Activated CD8-positive, alpha-beta T cell treated with anti-CD3 and anti-CD28 coated beads for 36 hours (primary cell): ENCODE results near the gene UPF1. TPM values are rescaled to one million over a fixed set of nuclear protein-coding genes. Genes with fewer than 3 reads are reported as not detected.

ENCODE experiments used
- ATAC-seq: fragments of 200-7000 bp; cut with Tn5 transposase; one replicate; pipeline ENCODE4 v1.10.0; 2021; ENCODE audit warnings: mild to moderate bottlenecking, moderate library complexity
- CTCF ChIA-PET: fragments of 350-600 bp; sonication (Branson Sonifier 250); formaldehyde crosslinking; loops from one replicate; lab custom pipeline; 2021; ENCODE audit warnings: antibody characterized with exemption; lab: Charles Lee
- POLR2A ChIA-PET: fragments of 350-600 bp; sonication (Branson Sonifier 250); formaldehyde crosslinking; loops from one replicate; lab custom pipeline; 2021; ENCODE audit warnings: antibody characterized with exemption; lab: Charles Lee
- DNase-seq: peaks from one replicate; pipeline ENCODE4 v3.0.0-alpha.2; 2020
- H3K27ac Mint-ChIP-seq: one replicate; pipeline ENCODE4 v1.8.0; 2021; ENCODE audit warnings: mild to moderate bottlenecking, mixed read lengths
- H3K27me3 Mint-ChIP-seq: one replicate; pipeline ENCODE4 v1.8.0; 2021; ENCODE audit warnings: mixed read lengths
- H3K36me3 Mint-ChIP-seq: one replicate; pipeline ENCODE4 v1.8.0; 2021; ENCODE audit warnings: low read depth, mixed read lengths
- H3K4me1 Mint-ChIP-seq: one replicate; pipeline ENCODE4 v1.8.0; 2021; ENCODE audit warnings: low read depth, mixed read lengths
- H3K4me3 Mint-ChIP-seq: one replicate; pipeline ENCODE4 v1.8.0; 2021; ENCODE audit warnings: mild to moderate bottlenecking, moderate library complexity, mixed read lengths
- H3K9me3 Mint-ChIP-seq: one replicate; pipeline ENCODE4 v1.8.0; 2021; ENCODE audit warnings: mixed read lengths
- CTCF ChIP-seq: fragments of 200-600 bp; IDR thresholded peaks from one replicate; pipeline ENCODE4 v1.8.0; 2022; ENCODE audit warnings: antibody characterized with exemption, mild to moderate bottlenecking
- intact Hi-C: fragments of 100-400 bp; cut with micrococcal nuclease; formaldehyde crosslinking; loops from one replicate; pipeline ENCODE4 v1.10.0; 2022
- total RNA-seq, 2 experiments: library from RNA; stranded (reverse); gene quantifications; one replicate each; pipeline ENCODE4 v1.2.3, GENCODE V29; 2021

UPF1 gene
- total RNA-seq, 2 experiments from 2014 or later = 75.9 to 87.6 TPM

- POLR2A ChIA-PET = interaction anchor here (1.2 kb wide), 1 partner anchor 28 kb away, joined by 3 read pairs; no protein-coding TSS in a partner anchor
- CTCF ChIA-PET = interaction anchor here (6.0 kb wide), 1 partner anchor 13 kb away, joined by 35 read pairs; no protein-coding TSS in a partner anchor
- Mint-ChIP-seq H3K9me3 (no peaks in the 10 kb centered on the region), H3K27ac (no peak overlapping the region), H3K36me3 (peaks cover 50% of the 10 kb centered on the region), H3K4me1 (no peaks in the 10 kb centered on the region), H3K4me3 (no peak overlapping the region), H3K27me3 (no peaks in the 10 kb centered on the region)
- intact Hi-C loops = no loop called here
- no peak for ATAC-seq
- no peak for DNase-seq
- TF ChIP-seq CTCF = no peak
Observed at GRCh38 chr19:18859676-18860301, 28.0 kb downstream of the UPF1 start.

GRCh38 chr19:18860302-18860700 lies 28.5 kb downstream of the UPF1 start:
- intact Hi-C loops = no loop called here
- ATAC-seq = no peak
- ChIA-PET CTCF (interaction anchor here (1.0 to 6.0 kb wide), 2 partner anchors 13 to 15 kb away, joined by 3 to 35 read pairs; no protein-coding TSS in a partner anchor), POLR2A (no interaction called here)
- Mint-ChIP-seq H3K27me3 (no peaks in the 10 kb centered on the region), H3K27ac (no peak overlapping the region), H3K36me3 (peaks cover 52% of the 10 kb centered on the region), H3K4me3 (no peak overlapping the region), H3K4me1 (no peaks in the 10 kb centered on the region), H3K9me3 (no peaks in the 10 kb centered on the region)
- no peak for TF ChIP-seq CTCF
- DNase-seq = no peak

- CTCF ChIA-PET = interaction anchor here (1.0 kb wide), 1 partner anchor 14 kb away, joined by 3 read pairs; no protein-coding TSS in a partner anchor
- Mint-ChIP-seq H3K9me3 (no peaks in the 10 kb centered on the region), H3K4me1 (no peaks in the 10 kb centered on the region), H3K36me3 (peaks cover 52% of the 10 kb centered on the region), H3K27ac (no peak overlapping the region), H3K27me3 (no peaks in the 10 kb centered on the region), H3K4me3 (no peak overlapping the region)
- TF ChIP-seq CTCF = no peak
- ATAC-seq (no peak), DNase-seq (no peak)
- POLR2A ChIA-PET = no interaction called here
- intact Hi-C loops = no loop called here
Observed at GRCh38 chr19:18860725-18861124, 29.0 kb downstream of the UPF1 start.

GRCh38 chr19:18861235-18861634 lies 29.5 kb downstream of the UPF1 start:
- CTCF ChIA-PET = interaction anchor here (1.0 kb wide), 1 partner anchor 14 kb away, joined by 3 read pairs; no protein-coding TSS in a partner anchor
- Mint-ChIP-seq H3K27me3 (no peaks in the 10 kb centered on the region), H3K27ac (no peak overlapping the region), H3K4me1 (no peaks in the 10 kb centered on the region), H3K36me3 (peaks cover 49% of the 10 kb centered on the region), H3K4me3 (no peak overlapping the region), H3K9me3 (no peaks in the 10 kb centered on the region)
- no peak for ATAC-seq
- DNase-seq = no peak
- POLR2A ChIA-PET = interaction anchor here (0.8 kb wide), 1 partner anchor 29 kb away, joined by 3 read pairs; the partner anchor contains the start of gene UPF1
- no peak for TF ChIP-seq CTCF
- intact Hi-C loops = no loop called here

- no peak overlapping the region for H3K27ac Mint-ChIP-seq
- no peak overlapping the region for H3K4me3 Mint-ChIP-seq
- ATAC-seq = no peak
- H3K36me3 Mint-ChIP-seq = peaks cover 44% of the 10 kb centered on the region
- no peak for TF ChIP-seq CTCF
- ChIA-PET CTCF (no interaction called here), POLR2A (interaction anchor here (0.8 kb wide), 1 partner anchor 30 kb away, joined by 3 read pairs; the partner anchor contains the start of gene UPF1)
- H3K4me1 Mint-ChIP-seq = no peaks in the 10 kb centered on the region
- no peak for DNase-seq
- intact Hi-C loops = no loop called here
- H3K9me3 Mint-ChIP-seq = no peaks in the 10 kb centered on the region
- H3K27me3 Mint-ChIP-seq = no peaks in the 10 kb centered on the region
Observed at GRCh38 chr19:18861917-18862316, 30.2 kb downstream of the UPF1 start.
